Adrenal gland (tissue), 5 donors: Measurements from ENCODE around the gene AIF1.

Experiments
- CTCF ChIP-seq, 6 experiments: fragments of 450-650 bp in 4 of 6; fragments of 200-600 bp in 2 of 6; sonication (generic) in 1 of 6; IDR thresholded peaks; 1 replicate in 5 of 6; 2 replicates in 1 of 6; pipeline versions ENCODE4 v1.5.1 to v1.8.0; 2016 to 2021; ENCODE audit warnings: antibody characterized with exemption in 6 of 6, mild to moderate bottlenecking in 2 of 6, moderate library complexity in 1 of 6
- POLR2A ChIP-seq, 2 donors: fragments of 450-650 bp; IDR thresholded peaks; one replicate each; pipeline ENCODE4 v1.6.1; 2017; ENCODE audit warnings: antibody characterized with exemption in 2 of 2, mild to moderate bottlenecking in 2 of 2, moderate library complexity in 1 of 2
- donor health status: DM: no; HTN: no; CAD: no.

GRCh38 chr6:31666337-31666965 is 51.4 kb downstream of the AIF1 start:
- TF ChIP-seq POLR2A (IDR thresholded peaks at IDR 0.05) (no peak), CTCF (IDR thresholded peaks at IDR 0.05) (no peak)
